DND-41 (cell line): ENCODE results near the gene SCGB1C1.

Experiments used
- EZH2 ChIP-seq: IDR thresholded peaks from 3 replicates; pipeline ENCODE4 v1.6.1; 2012; ENCODE audit warnings: borderline replicate concordance, low read depth, mild to moderate bottlenecking, moderate library complexity, low read length, inconsistent platforms; ENCODE audit not compliant: severe bottlenecking
- TF ChIP-seq, protein P1 (sequence below): IDR thresholded peaks from 2 replicates; pipeline ENCODE4 v1.5.1; 2012; ENCODE audit warnings: borderline replicate concordance, low read length, moderate library complexity, mild to moderate bottlenecking; ENCODE audit not compliant: poor library complexity, severe bottlenecking; ENCODE audit errors: extremely low read depth

DNA sequence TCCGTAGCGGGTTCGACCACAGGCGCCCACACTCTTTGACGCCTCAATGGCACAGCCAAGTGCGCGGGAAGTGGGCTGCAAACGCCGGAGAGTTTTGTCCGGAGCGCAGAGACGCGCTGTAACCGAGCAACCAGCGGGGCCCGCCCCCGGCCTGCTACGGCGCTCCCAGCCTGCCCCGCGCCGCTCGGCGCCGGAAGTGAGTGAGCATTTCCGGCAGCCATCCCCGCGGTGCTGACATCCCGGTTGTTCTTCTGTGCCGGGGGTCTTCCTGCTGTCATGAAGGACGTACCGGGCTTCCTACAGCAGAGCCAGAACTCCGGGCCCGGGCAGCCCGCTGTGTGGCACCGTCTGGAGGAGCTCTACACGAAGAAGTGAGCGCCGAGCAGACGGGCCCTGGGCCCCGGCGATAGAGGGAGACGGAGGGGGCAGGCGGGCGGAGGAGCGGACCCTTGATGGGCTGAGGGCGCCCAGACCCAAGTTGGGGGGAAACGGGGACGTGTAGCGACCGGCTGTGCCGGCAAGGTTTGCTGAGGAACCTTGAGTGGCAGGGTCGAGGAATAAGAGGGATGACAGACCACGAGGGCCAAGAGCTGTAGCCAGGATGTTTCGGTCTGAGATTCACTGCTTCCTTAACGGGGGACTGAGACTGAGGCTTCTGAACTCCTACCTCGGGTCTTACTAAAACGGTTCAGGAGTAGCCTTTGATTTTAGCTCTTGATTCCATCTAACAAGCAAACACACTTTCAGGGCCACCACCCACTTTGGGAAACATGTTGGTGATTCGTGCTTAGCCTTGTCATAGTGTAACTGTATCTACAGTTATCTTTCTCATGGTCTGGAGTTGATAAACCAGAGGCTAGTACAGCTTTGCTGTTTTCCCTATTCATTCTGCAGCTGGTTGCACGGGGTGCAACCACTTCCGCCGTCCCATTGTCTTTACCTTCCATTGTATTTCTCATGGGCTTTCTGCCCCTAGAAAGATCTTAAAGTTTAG, 44.2 kb downstream of the SCGB1C1 start, which contains the start of gene PSMD13:
- no peak for TF ChIP-seq EZH2
- TF ChIP-seq, protein P1, sequence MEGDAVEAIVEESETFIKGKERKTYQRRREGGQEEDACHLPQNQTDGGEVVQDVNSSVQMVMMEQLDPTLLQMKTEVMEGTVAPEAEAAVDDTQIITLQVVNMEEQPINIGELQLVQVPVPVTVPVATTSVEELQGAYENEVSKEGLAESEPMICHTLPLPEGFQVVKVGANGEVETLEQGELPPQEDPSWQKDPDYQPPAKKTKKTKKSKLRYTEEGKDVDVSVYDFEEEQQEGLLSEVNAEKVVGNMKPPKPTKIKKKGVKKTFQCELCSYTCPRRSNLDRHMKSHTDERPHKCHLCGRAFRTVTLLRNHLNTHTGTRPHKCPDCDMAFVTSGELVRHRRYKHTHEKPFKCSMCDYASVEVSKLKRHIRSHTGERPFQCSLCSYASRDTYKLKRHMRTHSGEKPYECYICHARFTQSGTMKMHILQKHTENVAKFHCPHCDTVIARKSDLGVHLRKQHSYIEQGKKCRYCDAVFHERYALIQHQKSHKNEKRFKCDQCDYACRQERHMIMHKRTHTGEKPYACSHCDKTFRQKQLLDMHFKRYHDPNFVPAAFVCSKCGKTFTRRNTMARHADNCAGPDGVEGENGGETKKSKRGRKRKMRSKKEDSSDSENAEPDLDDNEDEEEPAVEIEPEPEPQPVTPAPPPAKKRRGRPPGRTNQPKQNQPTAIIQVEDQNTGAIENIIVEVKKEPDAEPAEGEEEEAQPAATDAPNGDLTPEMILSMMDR = no peak
